ENCODE measurements around the gene MAD1L1.

The MAD1L1 gene

GRCh38 chr7:2209961-2210323 is 22.8 kb downstream of the MAD1L1 start:
- Histone ChIP-seq H3K36me3 (ENCODE audit: low read length) (0 out of 2 replicates have a peak, but pooled peaks cover 4% of the 10 kb centered on the region), H3K27ac (ENCODE audit: low read depth, low read length) (no peak overlapping the region), H4K20me1 (ENCODE audit: low read depth, low read length) (no peaks in the 10 kb centered on the region), H3K9me2 (replicated peaks; ENCODE audit: insufficient read depth, low read length) (no peaks in the 10 kb centered on the region), H3K79me2 (ENCODE audit: insufficient read depth, low read length) (no peaks in the 10 kb centered on the region), H3K9ac (ENCODE audit: low read length) (no peak overlapping the region), H3F3A (ENCODE audit: insufficient read depth) (no peaks in the 10 kb centered on the region), H3K9me3 (ENCODE audit: insufficient read depth, low read length) (no peaks in the 10 kb centered on the region), H3K27me3 (ENCODE audit: low read length) (no peaks in the 10 kb centered on the region), H3K4me3 (ENCODE audit: insufficient read depth, low read length, poor library complexity, severe bottlenecking) (no peak overlapping the region), H2AFZ (ENCODE audit: low read depth, low read length, severe bottlenecking) (no peak overlapping the region), H3K4me2 (ENCODE audit: low read depth, low read length, poor library complexity, severe bottlenecking) (no peak overlapping the region)
- no peak for TF ChIP-seq EZH2phosphoT487 (conservative IDR thresholded peaks at IDR 0.05; ENCODE audit: low read length)
- TF ChIP-seq CTCF (IDR thresholded peaks at IDR 0.05; ENCODE audit: insufficient read depth, low read length, poor library complexity, severe bottlenecking): no peak

DNA sequence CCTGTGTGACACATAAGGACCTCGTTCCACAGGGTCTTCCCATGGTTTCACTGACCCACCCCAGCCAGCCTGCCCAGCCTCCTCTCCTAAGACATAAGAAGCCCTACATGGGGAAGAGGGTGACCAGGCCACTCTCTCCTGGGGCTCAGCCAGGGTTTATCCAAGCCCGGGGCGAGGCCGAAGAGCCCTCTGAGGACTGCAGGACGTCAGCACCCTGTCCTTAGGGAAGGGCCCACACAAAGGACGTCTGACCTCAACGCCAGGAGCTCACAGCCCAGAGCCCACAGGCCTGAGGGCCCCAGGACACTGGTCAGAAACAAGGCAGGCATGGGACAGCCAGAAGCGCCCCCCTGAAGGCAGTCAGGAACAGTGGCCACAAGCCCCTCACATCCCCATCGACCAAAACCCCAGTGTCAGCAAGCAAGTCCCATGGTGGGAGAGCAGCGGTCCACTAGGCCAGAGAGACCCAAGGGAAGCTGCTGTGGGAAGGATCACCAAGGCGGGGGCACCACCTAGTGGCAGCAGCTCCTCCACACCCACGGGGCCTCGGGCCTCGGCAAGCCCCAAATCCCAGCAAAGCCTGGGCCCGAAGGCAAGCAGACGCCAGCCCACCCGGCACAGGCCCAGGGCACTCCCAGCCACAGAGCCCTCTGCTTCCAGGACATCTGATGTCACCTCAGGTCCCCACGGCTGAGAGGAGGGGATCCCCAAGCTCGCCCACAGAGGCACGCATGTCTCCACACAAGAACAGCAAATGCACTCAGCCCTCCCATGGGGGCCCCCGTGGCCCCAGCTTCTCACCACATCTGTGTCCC is 23.4 kb downstream of the MAD1L1 start:
- TF ChIP-seq CTCF (IDR thresholded peaks at IDR 0.05; ENCODE audit: insufficient read depth, low read length, poor library complexity, severe bottlenecking) (peak; percentile 26), EZH2phosphoT487 (conservative IDR thresholded peaks at IDR 0.05; ENCODE audit: low read length) (no peak)
- Histone ChIP-seq H3K4me3 (ENCODE audit: insufficient read depth, low read length, poor library complexity, severe bottlenecking) (no peak overlapping the region), H3F3A (ENCODE audit: insufficient read depth) (no peaks in the 10 kb centered on the region), H4K20me1 (ENCODE audit: low read depth, low read length) (no peaks in the 10 kb centered on the region), H3K27me3 (ENCODE audit: low read length) (no peaks in the 10 kb centered on the region), H3K9me2 (replicated peaks; ENCODE audit: insufficient read depth, low read length) (no peaks in the 10 kb centered on the region), H3K27ac (ENCODE audit: low read depth, low read length) (no peak overlapping the region), H3K9me3 (ENCODE audit: insufficient read depth, low read length) (no peaks in the 10 kb centered on the region), H3K9ac (ENCODE audit: low read length) (no peak overlapping the region), H3K4me2 (ENCODE audit: low read depth, low read length, poor library complexity, severe bottlenecking) (no peak overlapping the region), H2AFZ (ENCODE audit: low read depth, low read length, severe bottlenecking) (no peak overlapping the region), H3K36me3 (ENCODE audit: low read length) (0 out of 2 replicates have a peak, but pooled peaks cover 4% of the 10 kb centered on the region), H3K79me2 (ENCODE audit: insufficient read depth, low read length) (no peaks in the 10 kb centered on the region)

- H3K4me2 ChIP-seq (ENCODE audit: low read depth, low read length, poor library complexity, severe bottlenecking): no peak overlapping the region
- H3K27me3 ChIP-seq (ENCODE audit: low read length): no peaks in the 10 kb centered on the region
- no peak overlapping the region for H2AFZ ChIP-seq (ENCODE audit: low read depth, low read length, severe bottlenecking)
- H3K9ac ChIP-seq (ENCODE audit: low read length): no peak overlapping the region
- H3K9me3 ChIP-seq (ENCODE audit: insufficient read depth, low read length): no peaks in the 10 kb centered on the region
- no peaks in the 10 kb centered on the region for H3F3A ChIP-seq (ENCODE audit: insufficient read depth)
- no peaks in the 10 kb centered on the region for H4K20me1 ChIP-seq (ENCODE audit: low read depth, low read length)
- TF ChIP-seq EZH2phosphoT487 (conservative IDR thresholded peaks at IDR 0.05; ENCODE audit: low read length): no peak
- TF ChIP-seq CTCF (IDR thresholded peaks at IDR 0.05; ENCODE audit: insufficient read depth, low read length, poor library complexity, severe bottlenecking): no peak
- H3K27ac ChIP-seq (ENCODE audit: low read depth, low read length): no peak overlapping the region
- no peaks in the 10 kb centered on the region for H3K9me2 ChIP-seq (replicated peaks; ENCODE audit: insufficient read depth, low read length)
- 0 out of 2 replicates have a peak, but pooled peaks cover 4% of the 10 kb centered on the region for H3K36me3 ChIP-seq (ENCODE audit: low read length)
- H3K79me2 ChIP-seq (ENCODE audit: insufficient read depth, low read length): no peaks in the 10 kb centered on the region
- no peak overlapping the region for H3K4me3 ChIP-seq (ENCODE audit: insufficient read depth, low read length, poor library complexity, severe bottlenecking)
Measured at GRCh38 chr7:2208712-2209111, 24.0 kb downstream of the MAD1L1 start.
